Fibroblast of skin of scalp (primary cell): ENCODE data around the gene NPAS3.

ENCODE experiments used
- DNase-seq: peaks from one replicate; pipeline ENCODE4 v3.0.0-alpha.2; 2013

NPAS3 gene

DNA sequence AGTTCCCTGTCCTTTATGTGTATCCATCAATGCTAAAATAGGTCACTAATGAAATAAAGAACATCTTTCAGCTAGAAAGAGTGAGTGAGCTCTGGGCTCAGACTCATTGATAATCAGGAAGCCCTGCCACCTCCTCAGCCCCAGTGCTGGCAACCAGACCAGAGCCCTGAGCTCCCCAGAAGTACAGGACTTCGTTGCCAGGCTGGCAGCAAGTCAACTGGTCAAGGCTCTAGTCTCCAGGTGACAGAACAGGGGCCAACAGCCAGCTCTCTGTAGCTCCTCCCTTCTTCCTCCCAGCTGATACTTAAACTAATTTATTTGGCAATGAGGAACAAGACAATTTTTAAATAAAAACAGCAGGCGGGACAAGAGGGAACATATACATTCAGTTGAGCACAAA is 866.9 kb downstream of the NPAS3 start:
- DNase-seq: no peak

DNA sequence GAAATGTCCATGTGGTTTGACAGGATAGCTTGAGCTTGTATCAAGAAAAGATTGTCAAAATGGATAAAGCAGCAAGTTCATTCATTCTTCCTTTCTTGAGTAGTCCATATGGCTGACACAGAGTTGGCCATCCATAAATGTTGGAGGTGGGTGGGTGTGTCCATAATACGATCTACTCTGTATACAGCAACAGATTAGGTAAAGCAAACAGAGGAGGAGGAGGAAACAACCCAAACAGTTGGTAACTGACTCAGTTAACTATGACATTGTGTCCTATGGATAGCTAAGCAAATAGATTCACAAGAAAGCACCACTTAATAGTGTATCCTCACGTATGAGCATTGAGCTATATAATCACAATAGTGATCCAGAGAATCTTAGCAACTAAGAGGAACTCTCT is 868.2 kb downstream of the NPAS3 start:
- no peak for DNase-seq

DNA sequence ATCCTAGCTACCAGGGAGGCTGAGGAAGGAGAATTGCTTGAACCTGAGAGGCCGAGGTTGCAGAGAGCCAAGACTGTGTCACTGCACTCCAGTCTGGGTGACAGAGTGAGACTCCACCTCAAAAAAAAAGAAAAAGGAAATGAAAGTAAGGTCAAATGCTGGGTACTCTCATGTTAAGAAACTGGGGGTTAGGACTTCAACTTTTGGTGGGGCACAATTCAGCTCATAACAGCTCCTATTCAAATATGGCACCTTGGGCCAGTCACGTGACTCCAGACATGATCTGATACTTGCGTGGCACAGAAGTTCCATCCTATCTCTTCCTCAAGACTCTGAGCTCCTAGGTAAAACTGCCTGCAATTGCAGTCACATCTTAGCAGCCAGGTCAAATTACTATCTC is 869.5 kb downstream of the NPAS3 start:
- DNase-seq: no peak

GRCh38 chr14:33809396-33809981 is 870.8 kb downstream of the NPAS3 start:
- DNase-seq: no peak

GRCh38 chr14:33810308-33810707 is 871.6 kb downstream of the NPAS3 start:
- no peak for DNase-seq

GRCh38 chr14:33811721-33812120 is 873.0 kb downstream of the NPAS3 start:
- DNase-seq: no peak

DNA sequence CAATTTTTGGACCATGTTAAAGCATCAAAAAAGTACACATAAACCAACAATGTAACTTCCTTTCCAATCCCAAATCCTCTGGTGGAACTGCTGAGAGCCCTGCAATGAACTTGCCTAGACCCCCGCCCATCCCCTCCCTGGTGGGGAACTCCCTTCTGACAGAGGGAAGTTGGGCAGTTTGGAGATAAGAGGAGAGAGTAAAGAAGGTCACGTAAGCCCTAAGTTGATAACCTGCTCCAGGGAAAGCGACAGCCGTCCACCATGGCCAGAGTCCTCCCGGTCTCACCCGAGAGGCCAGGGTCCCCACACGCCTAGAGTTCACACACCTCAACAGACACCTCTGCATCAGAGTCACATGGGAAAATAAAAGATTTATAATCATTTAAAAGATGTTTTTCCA is 873.5 kb downstream of the NPAS3 start:
- DNase-seq: no peak

DNA sequence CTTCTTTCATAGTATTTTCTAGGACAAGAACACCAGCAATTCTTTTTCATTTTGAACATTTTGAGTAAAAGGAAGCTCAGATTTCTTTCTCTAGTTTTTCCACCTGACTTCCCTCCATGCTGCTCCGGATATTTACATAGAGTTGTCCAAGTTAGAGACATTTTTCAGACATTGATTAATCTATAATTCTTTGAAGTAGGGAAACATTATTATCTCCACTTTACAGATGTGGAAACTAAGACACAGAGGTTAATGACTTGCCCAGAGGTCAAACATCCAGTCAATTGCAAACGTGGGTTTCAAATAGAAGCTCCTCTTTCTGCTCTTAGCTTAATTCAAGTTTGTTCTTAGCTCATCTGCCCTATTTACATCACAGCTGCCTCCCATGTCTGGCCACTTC is 873.9 kb downstream of the NPAS3 start:
- DNase-seq: no peak

GRCh38 chr14:33814010-33814409 is 875.3 kb downstream of the NPAS3 start:
- no peak for DNase-seq

DNA sequence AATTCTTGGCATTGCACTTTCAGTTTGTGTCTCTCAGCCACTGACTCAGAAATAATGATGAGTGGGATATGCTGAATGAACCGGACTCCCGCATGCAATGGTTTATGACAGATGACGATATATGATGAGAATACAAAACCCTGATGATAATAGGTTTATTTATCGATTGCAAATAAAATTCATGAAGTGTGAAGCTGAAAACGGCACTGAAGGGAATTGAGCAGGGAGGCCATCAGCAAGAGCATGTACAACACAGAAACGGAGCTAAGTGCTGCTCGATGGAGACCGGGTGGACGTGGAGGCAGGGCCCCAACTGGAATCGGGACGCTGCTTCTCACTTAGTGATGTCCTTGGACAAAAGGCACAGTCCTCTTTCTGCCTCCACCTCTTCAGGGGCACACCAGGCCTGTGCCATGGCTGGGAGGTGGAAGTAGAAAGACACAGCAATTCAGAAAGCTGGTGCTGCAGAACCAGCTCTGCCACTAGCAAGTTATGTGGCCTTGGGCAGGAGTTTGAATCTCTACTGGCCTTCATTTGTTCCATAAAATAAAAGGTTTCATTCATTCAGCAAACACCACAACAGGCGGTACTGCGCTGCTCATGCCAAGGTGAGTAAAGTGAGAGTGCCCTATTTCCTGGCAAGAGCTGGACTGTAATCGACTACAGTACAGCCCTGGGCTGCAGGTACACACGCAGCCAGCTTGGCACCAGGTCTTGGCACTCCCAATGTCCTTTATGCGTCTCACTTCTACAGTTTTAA is 895.2 kb downstream of the NPAS3 start:
- no peak for DNase-seq

GRCh38 chr14:33834466-33835260 is 896.0 kb downstream of the NPAS3 start:
- DNase-seq: no peak

DNA sequence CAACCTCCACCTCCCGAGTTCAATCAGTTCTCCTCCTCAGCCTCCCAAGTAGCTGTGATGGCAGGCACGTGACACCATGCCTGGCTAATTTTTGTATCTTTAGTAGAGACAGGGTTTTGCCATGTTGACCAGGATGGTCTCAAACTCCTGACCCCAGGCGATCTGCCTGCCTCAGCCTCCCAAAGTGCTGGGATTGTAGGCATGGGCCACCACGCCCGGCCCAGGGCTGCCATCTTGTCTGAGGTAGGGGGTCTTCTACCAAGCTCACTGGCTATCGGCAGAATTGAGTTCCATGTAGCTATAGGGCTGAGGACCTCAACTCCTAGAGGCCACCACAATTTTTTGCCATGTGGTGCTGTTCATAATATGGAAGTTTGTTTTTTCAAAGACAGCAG is 896.6 kb downstream of the NPAS3 start:
- DNase-seq: no peak

GRCh38 chr14:33835677-33836076 is 897.0 kb downstream of the NPAS3 start:
- no peak for DNase-seq

DNA sequence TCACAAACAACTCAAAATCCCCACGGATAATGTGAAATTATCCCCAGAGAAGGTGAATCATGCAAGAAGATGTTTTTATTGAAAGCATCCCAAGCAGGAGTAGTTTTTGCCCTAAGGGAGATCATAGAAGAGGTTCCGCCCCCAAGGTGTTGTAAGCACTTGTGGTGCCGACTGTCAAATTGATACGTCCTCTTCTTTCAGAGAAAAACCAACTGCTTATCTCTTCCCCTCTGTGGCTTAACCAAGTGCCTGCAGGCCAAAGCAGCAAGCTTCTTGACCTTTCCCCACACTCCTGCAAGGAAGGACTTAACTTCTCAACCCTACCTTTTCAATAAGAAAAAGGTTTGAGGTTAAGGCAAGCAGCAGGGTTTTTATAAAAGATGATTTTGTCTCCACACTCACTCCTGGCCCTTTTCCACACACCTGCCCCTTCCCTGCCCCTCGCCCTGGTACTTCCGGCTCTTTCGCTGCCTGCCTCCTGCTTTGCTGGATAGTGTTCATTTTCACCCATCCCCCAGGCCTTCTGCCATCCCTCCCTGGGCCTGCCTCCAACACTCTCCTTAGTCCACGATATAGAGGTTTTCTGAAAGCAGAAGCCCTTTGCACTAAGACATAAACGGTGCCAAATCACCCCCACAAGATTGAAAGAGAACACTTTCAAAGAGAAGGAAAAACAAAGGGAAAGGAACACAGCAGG is 897.7 kb downstream of the NPAS3 start:
- no peak for DNase-seq

GRCh38 chr14:33836900-33837577 is 898.4 kb downstream of the NPAS3 start:
- DNase-seq: no peak

DNA sequence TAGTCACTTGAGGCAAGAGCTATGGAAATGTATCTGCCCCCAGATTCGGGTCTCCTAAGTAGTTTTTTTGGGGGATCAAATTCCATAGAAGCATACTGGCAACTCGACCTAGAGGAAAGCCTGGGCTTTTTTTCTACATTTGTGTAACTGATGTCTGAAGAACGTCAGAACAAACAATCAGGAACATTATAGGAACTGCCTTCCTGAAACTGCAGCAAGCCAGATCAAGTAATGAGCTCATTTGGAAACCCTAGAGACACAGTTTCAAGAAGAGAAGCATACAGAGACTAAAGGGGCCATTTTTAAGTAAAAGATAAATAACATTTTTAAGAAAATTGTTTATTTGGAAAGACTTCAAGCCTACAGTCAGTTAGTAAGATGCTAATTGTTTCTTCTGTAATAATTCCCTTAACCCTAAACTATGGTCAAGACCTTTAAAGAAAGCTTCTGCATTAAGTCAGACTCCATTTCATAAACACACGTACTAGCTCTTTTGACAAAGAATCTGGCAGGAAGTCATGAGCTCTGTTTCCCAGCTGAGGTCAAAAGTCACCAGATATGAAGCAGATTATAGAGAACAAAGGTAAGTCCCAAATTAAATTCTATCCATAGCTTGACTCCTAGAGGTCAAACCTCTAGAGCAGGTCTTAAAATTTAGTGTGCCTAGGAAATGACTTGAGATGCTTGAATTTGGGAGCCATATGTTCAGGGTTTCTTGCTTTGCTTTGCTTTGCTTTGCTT is 899.4 kb downstream of the NPAS3 start:
- DNase-seq: no peak

DNA sequence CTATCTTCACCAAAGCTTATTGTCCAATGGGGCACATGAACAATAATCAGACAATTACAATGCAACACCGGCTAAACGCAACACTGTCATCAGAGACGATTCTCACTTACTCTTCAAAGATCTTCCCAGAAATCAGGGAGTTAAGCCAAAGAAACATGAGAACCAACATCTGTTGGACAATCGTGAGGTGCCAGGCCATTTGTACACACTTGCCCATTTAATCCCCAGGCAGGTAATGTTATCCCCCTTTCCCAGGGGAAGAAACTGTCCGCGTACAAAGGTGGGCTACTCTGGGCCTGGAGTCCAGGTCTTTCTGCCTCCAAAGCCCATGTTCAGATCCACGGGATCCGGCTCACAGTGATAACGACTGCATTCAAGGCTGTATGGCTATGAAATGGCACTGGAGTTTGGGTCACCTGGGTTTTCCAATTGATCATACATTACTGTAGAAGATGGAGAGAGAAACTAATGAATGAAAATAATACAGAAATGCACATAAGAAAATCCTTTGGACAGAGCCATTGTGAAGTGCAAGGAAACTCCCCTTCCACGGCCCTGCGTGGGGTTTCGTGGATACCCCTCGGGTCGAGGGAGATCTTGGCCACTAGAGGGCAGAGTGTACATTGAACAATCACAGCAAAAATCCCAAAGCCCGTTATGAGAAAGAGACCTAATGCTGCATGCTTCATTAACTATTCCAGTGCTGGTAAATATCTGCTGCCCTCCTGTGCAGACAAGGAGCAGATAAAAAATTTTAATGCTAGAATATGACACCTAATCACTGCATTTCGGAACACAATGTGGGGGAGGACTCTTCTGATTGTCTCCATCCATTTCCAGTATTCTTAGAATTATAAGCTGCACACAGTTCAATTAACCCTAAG is 900.8 kb downstream of the NPAS3 start:
- DNase-seq: peak; percentile 56

DNA sequence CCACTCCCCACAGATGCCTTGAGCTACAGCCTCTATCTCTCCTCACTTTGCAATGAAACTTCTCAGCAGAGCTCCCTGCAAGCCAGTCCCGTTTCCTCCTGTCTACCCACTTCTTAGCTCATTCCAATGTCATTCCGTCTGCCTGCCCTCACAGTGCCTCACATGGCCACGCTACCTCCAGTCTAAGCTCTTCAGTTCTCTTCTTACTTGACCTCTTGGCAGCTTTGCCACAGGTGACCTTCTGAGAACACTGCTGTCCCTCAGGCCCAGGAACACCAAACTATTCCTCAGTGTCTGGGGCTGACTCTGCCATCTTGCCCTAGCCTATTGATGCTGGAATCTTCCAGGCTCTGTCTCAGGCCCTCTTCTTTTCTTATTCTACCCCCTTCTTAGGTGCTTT is 902.1 kb downstream of the NPAS3 start:
- DNase-seq: no peak

GRCh38 chr14:33842299-33842698 is 903.6 kb downstream of the NPAS3 start:
- DNase-seq: peak; percentile 8

- DNase-seq: no peak
Measured at GRCh38 chr14:33844118-33844517, 905.4 kb downstream of the NPAS3 start.
